Heart right ventricle (tissue), 16 donors: Measurements from ENCODE around the gene CNOT6. TPM values are rescaled to one million over a fixed set of nuclear protein-coding genes. Genes with fewer than 3 reads are reported as not detected.
A peak's percentile ranks its signal among the peaks of the same experiment; 100 is the strongest.

Experiments used
- ATAC-seq, 8 donors: fragments of 200-7000 bp; cut with Tn5 transposase; one replicate each; pipeline ENCODE4 v1.9.1; 2020; ENCODE audit warnings: mild to moderate bottlenecking in 8 of 8, moderate library complexity in 8 of 8, moderate number of reproducible peaks in 1 of 8
- DNase-seq, 2 donors: peaks; one replicate each; pipeline ENCODE4 v3.0.0-alpha.2; 2020
- H3K27ac ChIP-seq, 10 donors: fragments of 200-600 bp; sonication (generic) in 2 of 10; one replicate each; pipeline versions ENCODE4 v1.5.0 to v1.8.0; 2020 to 2022; ENCODE audit warnings: mild to moderate bottlenecking in 3 of 10
- H3K27me3 ChIP-seq, 7 donors: fragments of 200-600 bp; one replicate each; pipeline ENCODE4 v1.8.0; 2021 to 2022; ENCODE audit warnings: mild to moderate bottlenecking in 2 of 7
- H3K36me3 ChIP-seq, 9 donors: fragments of 200-600 bp; sonication (generic) in 1 of 9; one replicate each; pipeline versions ENCODE4 v1.5.0 to v1.8.0; 2020 to 2022; ENCODE audit warnings: mild to moderate bottlenecking in 2 of 9
- H3K4me1 ChIP-seq, 9 donors: fragments of 200-600 bp; sonication (generic) in 1 of 9; one replicate each; pipeline versions ENCODE4 v1.5.0 to v1.8.0; 2020 to 2022; ENCODE audit warnings: mild to moderate bottlenecking in 4 of 9
- H3K4me3 ChIP-seq, 10 donors: fragments of 200-600 bp; sonication (generic) in 2 of 10; one replicate each; pipeline versions ENCODE4 v1.5.0 to v1.8.0; 2020 to 2022; ENCODE audit warnings: mild to moderate bottlenecking in 7 of 10, moderate library complexity in 2 of 10
- H3K9me3 ChIP-seq, 11 donors: fragments of 200-600 bp in 10 of 11; sonication (generic) in 2 of 11; one replicate each; pipeline versions ENCODE4 v1.5.0 to v1.8.0; 2013 to 2022; ENCODE audit warnings: mild to moderate bottlenecking in 2 of 11, control low read depth in 1 of 11, moderate library complexity in 1 of 11
- WGBS, 2 donors: extraction: QIAGEN DNeasy Blood & Tissue Kit; methylation state at CpG; one replicate each; pipeline ENCODE4 v1.1.7; 2013; ENCODE audit warnings: inconsistent platforms in 1 of 2; 5-methylcytosine and 5-hydroxymethylcytosine counted together
- intact Hi-C, 10 donors: fragments of 100-400 bp; cut with DNase I; formaldehyde crosslinking; loops; one replicate each; pipeline versions ENCODE4 v1.11.1 to v1.14.2; 2022
- polyA plus RNA-seq, 2 donors: library from polyadenylated mRNA; stranded (reverse); fragments of 200-250 nt; gene quantifications; one replicate each; pipeline ENCODE4 v1.2.3, GENCODE V29; 2013
- total RNA-seq, 10 donors: library from RNA; stranded (reverse); fragmentation: NEBNext Ultra II Directional in 3 of 10; extraction: Animal tissue kit (Norgen Biotek cat#: 25700) in 3 of 10; gene quantifications; one replicate each; pipeline versions ENCODE4 v1.2.1 to v1.2.4, GENCODE V29; 2021 to 2023
- TF ChIP-seq, protein P1 (sequence below), 9 donors: fragments of 200-600 bp; sonication (generic) in 2 of 9; IDR thresholded peaks; one replicate each; pipeline versions ENCODE4 v1.5.0 to v1.8.0; 2021 to 2022; ENCODE audit warnings: antibody characterized with exemption in 9 of 9, mild to moderate bottlenecking in 5 of 9, moderate library complexity in 1 of 9
- donor health status: Arrhythmogenic right ventricular cardiomyopathy.
- donor health status: ischemic (EF 13 %, LVEDD 7.1; RV severe dilation, severe dysfunction).
- donor health status: healthy with polysubstance abuse.
- donor health status: DM: no; HTN: yes; CAD: no.
- donor health status: DM: no; HTN: no; CAD: no.
- donor health status: ischemic (EF 25% LVEDD 6.9; RV normal size, moderate dysfunction).
- donor health status: ischemic (EF 25% LVEDD 5.7; RV mildly dilated, moderate dysfunction).
- donor health status: healthy.
- donor health status: DM: yes; HTN: yes; CAD: no.
- donor health status: Ischemic cardiomyopathy.
- donor health status: ischemic (EF 35%, LVEDD 5.7; RV mildly dilated, moderate dysfunction).
- donor health status: nonischemic (EF 11% LVEDD 7.7; RV severe dilation, severe dysfunction).
- donor health status: DM: yes; HTN: yes; CAD: no.
- donor health status: PGD.
- donor health status: ischemic (EF 29% LVEDD 5.4; RV normal size, mild dysfunction).
- donor health status: nonischemic (EF 23%, LVEDD 6.1; RV moderate dilation, normal function).

CNOT6 gene
- total and polyA plus RNA-seq, 12 donors = 3.8 to 20.5 (median 13.1) TPM

DNA sequence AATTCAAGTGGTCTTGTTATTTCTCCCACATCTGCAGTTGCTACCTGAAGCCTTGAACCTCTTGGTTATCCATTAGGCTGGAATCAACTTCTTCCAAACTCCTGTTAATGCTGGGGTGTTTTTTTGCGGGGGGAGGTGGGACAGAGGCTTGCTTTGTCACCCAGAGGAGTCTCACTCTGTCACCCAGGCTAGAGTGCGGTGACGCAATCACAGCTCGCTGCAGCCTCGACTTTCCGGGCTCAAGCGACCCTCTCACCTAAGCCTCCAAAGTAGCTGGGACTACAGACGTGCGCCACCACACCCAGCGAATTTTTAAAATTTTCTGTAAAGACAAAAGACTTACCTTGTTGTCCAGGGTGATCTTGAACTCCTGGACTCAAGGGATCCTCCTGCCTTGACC, 92.7 kb downstream of the CNOT6 start:
- H3K4me3 ChIP-seq = no peak overlapping the region
- WGBS, 2 donors = 81 to 93% methylated on average over 10 of the region's 10 CpGs
- no peaks in the 10 kb centered on the region for H3K36me3 ChIP-seq
- H3K27me3 ChIP-seq = peaks cover 9 to 44% (median 28%) of the 10 kb centered on the region in 7 donors
- peaks cover 0 to 35% (median 0%) of the 10 kb centered on the region in 11 donors for H3K9me3 ChIP-seq
- peaks cover 0 to 23% (median 18%) of the 10 kb centered on the region in 9 donors for H3K4me1 ChIP-seq
- TF ChIP-seq, protein P1, sequence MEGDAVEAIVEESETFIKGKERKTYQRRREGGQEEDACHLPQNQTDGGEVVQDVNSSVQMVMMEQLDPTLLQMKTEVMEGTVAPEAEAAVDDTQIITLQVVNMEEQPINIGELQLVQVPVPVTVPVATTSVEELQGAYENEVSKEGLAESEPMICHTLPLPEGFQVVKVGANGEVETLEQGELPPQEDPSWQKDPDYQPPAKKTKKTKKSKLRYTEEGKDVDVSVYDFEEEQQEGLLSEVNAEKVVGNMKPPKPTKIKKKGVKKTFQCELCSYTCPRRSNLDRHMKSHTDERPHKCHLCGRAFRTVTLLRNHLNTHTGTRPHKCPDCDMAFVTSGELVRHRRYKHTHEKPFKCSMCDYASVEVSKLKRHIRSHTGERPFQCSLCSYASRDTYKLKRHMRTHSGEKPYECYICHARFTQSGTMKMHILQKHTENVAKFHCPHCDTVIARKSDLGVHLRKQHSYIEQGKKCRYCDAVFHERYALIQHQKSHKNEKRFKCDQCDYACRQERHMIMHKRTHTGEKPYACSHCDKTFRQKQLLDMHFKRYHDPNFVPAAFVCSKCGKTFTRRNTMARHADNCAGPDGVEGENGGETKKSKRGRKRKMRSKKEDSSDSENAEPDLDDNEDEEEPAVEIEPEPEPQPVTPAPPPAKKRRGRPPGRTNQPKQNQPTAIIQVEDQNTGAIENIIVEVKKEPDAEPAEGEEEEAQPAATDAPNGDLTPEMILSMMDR (IDR thresholded peaks at IDR 0.05) = no peak
- ATAC-seq = no peak
- DNase-seq = no peak
- H3K27ac ChIP-seq = no peak overlapping the region
- intact Hi-C loops = no loop called here

DNA sequence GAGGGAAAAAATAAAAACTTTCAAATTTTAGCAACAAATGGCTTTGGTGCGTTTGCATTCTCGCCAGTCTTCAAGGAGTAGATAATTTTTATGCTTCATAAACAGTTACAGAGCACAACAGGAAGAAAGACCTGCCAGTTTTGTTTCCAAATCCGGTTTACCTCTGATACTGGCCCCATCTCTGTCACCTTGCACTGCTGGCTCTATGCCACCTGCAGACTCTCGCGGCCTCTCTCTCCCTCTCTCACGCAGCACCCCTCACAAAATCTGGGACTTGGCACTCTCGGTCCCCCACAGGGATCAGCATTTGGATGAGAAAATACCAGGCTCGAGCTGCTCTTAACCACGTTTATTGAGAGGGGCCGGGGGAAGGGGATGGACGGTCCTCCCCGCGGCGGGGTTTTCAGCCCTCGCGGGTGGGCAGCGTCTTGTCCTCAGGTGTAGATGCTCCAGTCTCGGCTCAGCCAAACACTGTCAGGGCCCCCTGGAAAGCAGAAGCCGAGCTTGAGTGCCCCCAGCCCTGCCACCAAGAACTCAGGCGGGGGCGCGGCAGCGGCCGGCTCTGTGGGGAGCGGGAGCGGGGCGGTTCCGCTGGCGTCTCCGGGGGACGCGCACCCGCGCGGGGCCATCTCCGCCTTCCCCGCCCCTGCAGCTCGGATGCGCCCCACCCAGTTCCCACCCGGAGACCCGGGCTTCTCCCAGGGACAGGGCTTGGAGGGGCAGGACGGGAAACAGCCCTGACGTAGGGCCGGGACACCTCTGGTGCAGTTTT, 95.8 kb downstream of the CNOT6 start:
- DNase-seq (no peak), ATAC-seq (peak in 7 of 8 donors; percentile 42 to 74 (median 50))
- 3 to 4% methylated on average over 44 of the region's 44 CpGs for WGBS, 2 donors
- TF ChIP-seq, protein P1 (IDR thresholded peaks at IDR 0.05) = no peak
- peaks cover 9 to 60% (median 37%) of the 10 kb centered on the region in 7 donors for H3K27me3 ChIP-seq
- H3K9me3 ChIP-seq = peaks cover 0 to 12% (median 0%) of the 10 kb centered on the region in 11 donors
- H3K4me3 ChIP-seq = peak overlapping the region in 9 of 10 donors; percentile 23 to 55 (median 39)
- H3K4me1 ChIP-seq = peaks cover 0 to 23% (median 18%) of the 10 kb centered on the region in 9 donors
- no peaks in the 10 kb centered on the region for H3K36me3 ChIP-seq
- no peak overlapping the region for H3K27ac ChIP-seq
- intact Hi-C loops = no loop called here

DNA sequence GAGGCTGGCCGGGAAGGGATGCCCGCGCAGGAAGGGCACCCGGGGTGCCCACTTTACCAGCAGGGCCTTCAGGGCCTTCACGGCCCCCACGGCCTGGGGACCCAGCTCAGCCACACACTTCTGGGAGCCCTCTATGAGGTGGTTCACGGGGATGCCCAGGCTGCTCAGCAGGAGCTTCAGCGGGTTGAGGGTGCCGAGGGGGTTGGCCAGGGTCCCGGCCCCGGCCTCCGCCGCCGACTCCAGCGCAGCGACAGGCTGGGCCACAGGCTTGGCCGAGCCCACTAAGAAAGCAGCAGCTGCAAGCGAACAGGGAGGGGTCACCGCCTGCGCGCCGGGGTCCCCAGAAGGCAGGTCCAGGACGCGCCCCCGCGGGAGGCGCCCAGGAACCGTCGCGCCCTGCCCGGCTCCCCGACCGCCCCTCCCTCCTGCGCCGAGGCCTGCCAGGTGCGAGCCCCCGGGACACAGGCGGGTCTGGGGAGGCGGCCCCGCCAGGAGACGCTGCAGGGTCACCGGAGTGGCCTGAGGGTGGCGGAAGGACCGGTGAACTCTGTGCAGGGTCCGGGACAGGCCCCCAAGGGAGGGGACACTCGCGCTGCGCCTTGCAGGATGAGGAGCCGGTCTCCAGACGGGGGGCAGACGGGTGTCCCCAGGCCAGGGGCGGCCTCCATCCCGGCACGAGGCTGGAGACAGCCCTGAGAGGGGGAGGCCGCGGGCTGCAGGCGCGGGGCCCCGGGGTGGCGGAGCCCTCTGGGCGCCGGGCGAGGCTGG, 96.5 kb downstream of the CNOT6 start:
- Histone ChIP-seq H3K27me3 (peaks cover 9 to 60% (median 37%) of the 10 kb centered on the region in 7 donors), H3K4me1 (peaks cover 0 to 23% (median 18%) of the 10 kb centered on the region in 9 donors), H3K36me3 (no peaks in the 10 kb centered on the region), H3K9me3 (peaks cover 0 to 5% (median 0%) of the 10 kb centered on the region in 11 donors), H3K4me3 (peak overlapping the region; percentile 18 to 55 (median 38)), H3K27ac (no peak overlapping the region)
- DNase-seq (no peak), ATAC-seq (peak in 6 of 8 donors; percentile 12 to 44 (median 28))
- WGBS, 2 donors = 1% methylated on average over 59 to 63 of the region's 63 CpGs
- TF ChIP-seq, protein P1 (IDR thresholded peaks at IDR 0.05) = peak in 2 of 9 donors; percentile 25 to 31
- intact Hi-C loops = no loop called here

DNA sequence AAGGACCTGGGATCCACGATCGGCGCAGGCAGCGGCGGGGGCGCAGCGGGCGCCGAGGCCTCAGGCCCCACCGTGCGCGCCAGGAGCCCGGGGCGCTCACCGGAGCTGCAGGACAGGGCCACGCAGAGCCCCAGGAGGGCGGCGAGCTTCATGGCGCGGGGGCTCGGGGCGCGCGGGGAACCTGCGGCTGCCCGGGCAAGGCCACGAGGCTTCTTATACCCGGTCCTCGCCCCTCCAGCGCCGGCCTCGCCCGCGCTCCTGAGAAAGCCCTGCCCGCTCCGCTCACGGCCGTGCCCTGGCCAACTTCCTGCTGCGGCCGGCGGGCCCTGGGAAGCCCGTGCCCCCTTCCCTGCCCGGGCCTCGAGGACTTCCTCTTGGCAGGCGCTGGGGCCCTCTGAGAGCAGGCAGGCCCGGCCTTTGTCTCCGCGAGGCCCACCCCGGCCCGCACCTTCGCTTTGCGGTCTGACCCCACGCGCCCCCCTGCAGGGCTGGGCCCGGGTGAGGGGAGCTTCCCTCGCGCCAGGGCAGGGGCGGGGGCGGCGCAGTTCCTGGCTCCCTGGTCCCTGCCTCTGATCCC, 97.2 kb downstream of the CNOT6 start, which contains the start of gene SCGB3A1:
SCGB3A1 (minus strand) TSS at position 189 of the 577 bp plus-strand sequence; CDS start at position 152, 37 bp downstream.
- Histone ChIP-seq H3K4me1 (peaks cover 0 to 23% (median 18%) of the 10 kb centered on the region in 9 donors), H3K27ac (no peak within 1 kb of the TSS), H3K27me3 (peaks cover 9 to 60% (median 37%) of the 10 kb centered on the region in 7 donors), H3K4me3 (peak within 1 kb of the TSS; percentile 18 to 55 (median 38)), H3K9me3 (no peaks in the 10 kb centered on the region), H3K36me3 (no peaks in the 10 kb centered on the region)
- DNase-seq (no peak), ATAC-seq (peak in 4 of 8 donors; percentile 36 to 46 (median 42))
- TF ChIP-seq, protein P1 (IDR thresholded peaks at IDR 0.05) = no peak
- intact Hi-C loops = no loop called here
- WGBS, 2 donors = 4 to 6% methylated on average over 51 to 60 of the region's 60 CpGs
